KOPT-K1 (cell line): ENCODE results near the gene AGFG1.
"Not testable (repeated sequence)": the region's sequence is repeated elsewhere in the genome, so short reads cannot be mapped to it uniquely, and the experiment has no call there.

Source experiments
- H3K27ac ChIP-seq: fragments of 200-600 bp; sonication (generic); 2 replicates; pipeline ENCODE4 v1.5.1; 2016; ENCODE audit warnings: antibody characterized with exemption, mild to moderate bottlenecking, low read depth, low read length; ENCODE audit not compliant: poor library complexity, severe bottlenecking
- H3K36me3 ChIP-seq: fragments of 200-600 bp; sonication (generic); 2 replicates; pipeline ENCODE4 v1.5.1; 2017; ENCODE audit warnings: antibody characterized with exemption, mild to moderate bottlenecking, low read length, moderate library complexity; ENCODE audit not compliant: insufficient read depth
- H3K9me3 ChIP-seq: fragments of 200-600 bp; sonication (generic); 2 replicates; pipeline ENCODE4 v1.5.1; 2017; ENCODE audit warnings: antibody characterized with exemption, low read length, mild to moderate bottlenecking; ENCODE audit not compliant: insufficient read depth, poor library complexity, severe bottlenecking

Gene AGFG1

DNA sequence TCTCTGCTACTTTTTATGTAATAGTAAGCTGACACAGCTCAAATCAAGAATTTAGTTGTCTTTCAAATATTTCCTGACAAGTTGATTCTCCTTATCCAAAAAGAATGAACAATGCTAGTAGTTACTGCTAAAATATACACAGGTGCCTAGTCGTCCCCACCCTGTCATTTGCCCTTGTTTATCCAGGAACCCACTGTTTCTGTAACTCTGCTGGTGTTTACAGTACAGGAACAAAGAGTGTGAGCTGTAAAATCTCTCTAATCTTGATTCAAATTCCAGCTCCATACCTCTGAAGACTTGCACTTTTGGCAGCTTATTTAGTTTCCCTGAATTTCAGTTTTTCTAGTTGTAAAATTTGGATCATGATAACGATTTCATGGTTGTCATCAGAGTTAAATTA, 105.6 kb downstream of the AGFG1 start:
- H3K27ac ChIP-seq = no peak overlapping the region
- no peaks in the 10 kb centered on the region for H3K36me3 ChIP-seq
- peaks cover 12% of the 10 kb centered on the region for H3K9me3 ChIP-seq

DNA sequence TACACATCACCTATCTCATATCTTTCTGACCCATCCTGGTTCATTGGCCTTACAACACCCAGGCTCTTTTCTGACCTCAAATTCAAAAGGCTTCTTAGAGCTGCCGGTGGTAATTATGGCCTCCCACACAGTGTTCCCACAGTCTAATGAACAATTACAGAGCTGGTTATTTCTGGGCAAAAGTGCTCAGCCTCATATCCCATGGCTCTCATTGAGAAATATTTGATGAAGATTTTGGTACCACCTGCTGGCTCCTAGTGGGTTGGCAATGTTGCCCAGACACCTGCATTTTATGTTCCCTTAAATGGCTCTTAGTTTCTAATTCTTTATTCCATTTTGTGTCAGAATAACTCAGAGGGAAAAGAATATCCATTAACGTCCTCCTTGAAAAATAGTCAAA, 106.7 kb downstream of the AGFG1 start:
- peaks cover 19% of the 10 kb centered on the region for H3K9me3 ChIP-seq
- H3K36me3 ChIP-seq = no peaks in the 10 kb centered on the region
- H3K27ac ChIP-seq = no peak overlapping the region

DNA sequence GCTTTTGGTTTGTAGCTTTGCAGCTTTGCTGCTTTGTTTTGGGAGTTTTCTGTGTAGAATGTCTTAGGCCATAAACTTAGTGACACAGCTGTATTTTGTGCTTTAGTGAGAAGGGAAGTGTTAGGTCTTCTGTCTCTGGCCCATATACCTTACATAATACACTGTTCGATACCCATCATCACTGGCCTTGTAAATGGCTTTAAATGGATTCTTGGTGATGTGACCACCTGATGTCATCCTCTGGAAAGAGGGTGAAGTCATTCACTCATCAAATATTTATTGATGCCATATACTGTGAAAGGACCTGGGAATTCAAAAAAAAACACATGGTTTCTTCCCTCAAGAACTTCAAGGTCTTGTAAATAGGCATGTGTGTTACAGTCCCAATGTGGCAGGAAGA, 107.8 kb downstream of the AGFG1 start:
- no peaks in the 10 kb centered on the region for H3K36me3 ChIP-seq
- peaks cover 19% of the 10 kb centered on the region for H3K9me3 ChIP-seq
- no peak overlapping the region for H3K27ac ChIP-seq

DNA sequence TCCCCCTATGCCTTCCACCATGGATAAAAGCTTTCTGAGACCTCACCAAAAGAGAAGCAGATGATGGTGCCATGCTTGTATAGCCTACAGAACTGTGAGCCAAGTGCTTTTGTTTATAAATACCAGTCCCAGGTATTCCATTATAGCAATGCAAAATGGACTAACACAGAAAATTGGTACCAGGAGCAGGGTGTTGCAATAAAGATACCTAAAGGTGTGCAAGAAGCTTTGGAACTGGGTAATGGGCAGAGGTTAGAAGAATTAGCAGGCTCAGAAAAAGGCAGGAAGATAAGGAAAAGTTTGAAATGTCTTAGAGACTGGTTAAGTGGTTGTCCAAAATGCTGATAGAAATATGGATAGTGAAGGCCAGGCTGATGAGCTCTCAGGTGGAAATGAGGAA, 110.4 kb downstream of the AGFG1 start:
- no peak overlapping the region for H3K27ac ChIP-seq
- peaks cover 26% of the 10 kb centered on the region for H3K9me3 ChIP-seq
- no peaks in the 10 kb centered on the region for H3K36me3 ChIP-seq

DNA sequence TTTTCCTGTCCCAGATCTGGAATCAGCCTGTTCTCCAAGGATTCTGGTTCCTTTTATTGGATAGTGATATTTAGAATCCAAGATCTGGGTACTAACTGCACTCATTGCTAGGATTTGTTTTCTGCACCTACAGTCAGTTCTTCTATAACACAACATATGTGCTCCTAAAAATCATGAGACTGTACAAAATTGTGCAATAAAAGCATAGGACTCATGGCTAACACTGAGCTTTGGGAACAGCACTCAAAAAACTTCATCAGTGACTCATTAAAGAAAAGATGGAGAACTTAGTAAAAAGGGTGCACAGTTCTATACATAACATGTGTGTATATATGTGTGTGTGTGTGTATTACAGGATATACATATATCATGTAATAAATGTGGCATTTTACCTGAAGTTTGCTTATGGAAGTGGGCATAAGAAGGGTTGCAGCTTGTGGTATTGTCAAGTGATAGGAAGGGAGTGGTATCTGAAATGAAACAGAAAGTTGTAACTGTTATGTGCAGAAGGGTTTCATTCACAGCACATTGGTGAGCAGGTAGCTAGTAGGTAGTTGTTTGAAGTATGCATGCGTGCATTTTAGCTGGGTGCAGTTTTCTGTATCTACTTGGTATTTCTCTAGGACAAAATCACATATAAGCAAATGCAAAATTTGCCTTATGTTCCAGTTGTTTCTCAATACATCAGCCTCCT, 120.9 kb downstream of the AGFG1 start:
- no peak overlapping the region for H3K27ac ChIP-seq

DNA sequence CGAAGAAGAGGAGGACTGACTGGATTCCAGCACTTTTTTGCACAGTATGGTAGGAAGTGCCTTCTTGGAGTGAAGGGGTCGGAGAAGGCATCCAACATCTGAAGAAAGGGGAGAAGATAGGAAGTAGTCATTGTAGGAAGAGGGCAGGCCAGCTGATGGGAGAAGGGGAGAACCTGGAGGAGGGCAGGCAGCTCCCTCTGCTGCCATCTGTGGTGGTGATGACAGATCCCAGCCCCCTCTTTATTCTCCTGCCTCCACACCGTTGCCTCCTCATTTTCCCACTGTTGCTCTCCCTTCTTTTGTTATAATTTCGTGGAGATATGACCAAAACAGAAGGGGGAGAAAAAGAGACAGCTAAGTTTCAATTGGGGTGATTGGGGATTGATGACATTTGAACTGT, 123.8 kb downstream of the AGFG1 start:
- H3K9me3 ChIP-seq = no peaks in the 10 kb centered on the region
- no peaks in the 10 kb centered on the region for H3K36me3 ChIP-seq
- H3K27ac ChIP-seq = no peak overlapping the region

More for the DNA sequence above, 120.9 kb downstream of the AGFG1 start:
- Histone ChIP-seq H3K36me3 (no peaks in the 10 kb centered on the region), H3K9me3 (peaks cover 3% of the 10 kb centered on the region)

DNA sequence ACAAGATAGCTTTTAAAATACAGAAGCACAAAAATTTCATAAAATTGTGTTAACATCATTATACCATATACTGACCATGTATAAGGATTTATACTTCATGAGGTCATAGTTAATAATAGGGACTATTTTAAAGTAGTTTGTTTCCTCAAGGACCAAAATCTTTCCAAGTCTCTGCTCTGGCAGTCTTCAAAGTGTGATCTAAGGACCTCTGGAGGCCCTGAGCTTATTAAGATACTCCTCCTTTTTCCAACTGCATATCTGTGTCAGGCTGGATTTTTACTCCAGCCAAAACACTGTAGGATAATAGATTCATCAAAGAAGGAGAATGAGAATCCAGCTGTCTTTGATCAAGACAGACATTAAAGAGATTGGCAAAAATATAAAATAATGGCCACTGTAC, 125.1 kb downstream of the AGFG1 start:
- H3K27ac ChIP-seq = no peak overlapping the region
- H3K9me3 ChIP-seq = no peaks in the 10 kb centered on the region
- H3K36me3 ChIP-seq = no peaks in the 10 kb centered on the region

DNA sequence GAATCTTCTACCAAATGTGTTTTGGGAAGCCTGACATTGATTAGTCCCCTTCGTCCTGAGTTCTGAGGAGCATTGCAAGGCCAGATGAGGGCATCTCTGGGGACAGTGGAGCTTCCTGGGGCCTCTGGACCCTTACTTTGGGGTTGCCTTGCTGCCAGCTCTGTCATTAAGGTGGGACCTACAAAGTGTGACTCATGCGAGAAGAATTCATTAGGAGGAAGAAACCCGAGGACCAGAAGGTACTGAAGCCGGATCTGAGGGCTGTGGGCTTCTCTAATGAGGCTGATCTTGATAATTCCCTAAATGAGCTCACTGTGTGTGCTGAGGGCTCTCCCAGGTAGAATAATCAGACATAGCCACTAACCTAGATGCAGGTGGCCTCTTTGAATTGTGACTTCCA, 126.0 kb downstream of the AGFG1 start:
- Histone ChIP-seq H3K9me3 (no peaks in the 10 kb centered on the region), H3K27ac (no peak overlapping the region), H3K36me3 (no peaks in the 10 kb centered on the region)

DNA sequence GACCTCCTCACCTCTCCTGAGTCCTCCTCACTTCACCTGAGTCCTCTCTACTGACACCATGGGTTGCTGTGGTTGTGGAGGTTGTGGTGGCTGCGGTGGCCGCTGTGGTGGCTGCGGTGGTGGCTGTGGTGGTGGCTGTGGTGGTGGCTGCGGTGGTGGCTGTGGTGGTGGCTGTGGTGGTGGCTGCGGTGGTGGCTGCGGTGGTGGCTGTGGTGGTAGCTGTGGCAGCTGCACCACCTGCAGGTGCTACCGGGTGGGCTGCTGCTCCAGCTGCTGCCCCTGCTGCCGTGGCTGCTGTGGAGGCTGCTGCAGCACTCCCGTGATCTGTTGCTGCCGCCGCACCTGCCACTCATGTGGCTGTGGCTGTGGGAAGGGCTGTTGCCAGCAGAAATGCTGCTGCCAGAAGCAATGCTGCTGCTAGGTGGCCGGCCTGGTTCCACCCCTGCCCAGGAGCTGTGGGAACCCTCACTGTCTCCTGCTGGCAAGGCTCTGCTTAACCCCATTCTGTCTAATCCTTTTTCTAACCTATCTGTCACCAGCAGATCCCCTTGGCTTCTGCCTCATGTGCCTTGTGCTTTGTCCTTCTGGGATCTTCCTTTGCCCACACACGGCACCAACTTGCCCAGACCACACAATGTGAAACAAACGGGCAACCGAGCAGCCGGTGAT, 127.0 kb downstream of the AGFG1 start, which contains the start of gene SCYGR2:
Gene SCYGR2 (plus strand): TSS at position 59 of the 669 bp plus-strand sequence. CDS start 0 bp downstream, at position 59.
- not testable (repeated sequence) for H3K9me3 ChIP-seq, H3K36me3 ChIP-seq, H3K27ac ChIP-seq

DNA sequence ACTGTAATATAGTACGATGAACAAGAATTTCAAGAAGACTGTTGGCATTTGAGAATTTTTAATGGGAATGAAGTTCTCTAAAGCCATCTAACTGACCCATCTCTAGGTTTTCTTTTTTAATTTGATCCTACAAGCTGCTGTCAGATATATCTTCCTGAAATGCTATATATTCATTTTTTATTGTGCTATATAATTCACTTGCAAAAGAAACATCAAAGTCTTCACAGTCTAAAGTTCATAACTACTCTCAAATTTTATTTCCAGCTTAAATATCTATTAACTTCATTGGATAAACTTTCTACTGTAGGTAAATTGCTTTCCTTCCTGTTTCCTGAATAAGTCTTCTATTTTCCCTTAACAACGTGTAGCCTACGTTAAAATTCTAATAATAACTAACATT, 130.4 kb downstream of the AGFG1 start:
- no peak overlapping the region for H3K27ac ChIP-seq
- no peaks in the 10 kb centered on the region for H3K36me3 ChIP-seq
- H3K9me3 ChIP-seq = no peaks in the 10 kb centered on the region

DNA sequence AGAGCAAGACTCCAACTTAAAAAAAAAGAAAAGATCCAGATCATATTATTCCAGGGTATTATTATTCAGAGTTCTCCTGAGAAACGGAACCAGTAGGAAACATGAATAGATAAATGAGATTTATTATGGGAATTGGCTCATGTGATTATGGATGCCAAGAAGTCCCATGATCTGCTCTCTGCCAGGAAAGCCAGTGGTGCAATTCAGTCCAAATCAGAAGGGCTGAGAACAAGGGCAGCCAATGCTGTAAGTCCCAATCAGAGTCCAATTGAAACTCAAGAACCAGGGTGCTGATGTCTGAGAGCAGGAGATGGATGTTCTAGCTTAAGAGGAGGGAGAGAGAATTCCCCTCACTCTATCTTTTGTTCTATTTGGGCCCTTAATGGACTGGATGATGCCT, 134.5 kb downstream of the AGFG1 start:
- H3K27ac ChIP-seq = no peak overlapping the region
- no peaks in the 10 kb centered on the region for H3K36me3 ChIP-seq
- H3K9me3 ChIP-seq = peaks cover 5% of the 10 kb centered on the region

DNA sequence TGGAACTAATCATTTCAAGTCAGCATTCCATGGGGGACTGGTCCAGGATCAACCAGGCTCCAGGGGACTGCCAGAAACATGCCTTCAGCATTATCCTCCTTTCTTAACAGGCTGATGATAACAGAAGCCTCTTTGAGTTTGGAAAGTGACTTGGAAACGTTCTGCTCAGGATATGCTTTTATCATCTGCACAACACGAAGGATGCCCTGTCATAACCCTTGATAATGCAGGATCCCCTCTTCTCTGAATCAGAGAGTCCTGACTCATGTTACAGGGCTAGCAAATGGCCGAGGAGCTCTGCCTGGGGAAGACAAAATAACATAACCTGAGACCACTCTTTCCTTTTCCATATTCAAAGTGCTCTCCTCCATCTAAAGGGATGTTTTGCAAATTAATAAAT, 136.0 kb downstream of the AGFG1 start:
- Histone ChIP-seq H3K27ac (no peak overlapping the region), H3K9me3 (peaks cover 5% of the 10 kb centered on the region), H3K36me3 (no peaks in the 10 kb centered on the region)

DNA sequence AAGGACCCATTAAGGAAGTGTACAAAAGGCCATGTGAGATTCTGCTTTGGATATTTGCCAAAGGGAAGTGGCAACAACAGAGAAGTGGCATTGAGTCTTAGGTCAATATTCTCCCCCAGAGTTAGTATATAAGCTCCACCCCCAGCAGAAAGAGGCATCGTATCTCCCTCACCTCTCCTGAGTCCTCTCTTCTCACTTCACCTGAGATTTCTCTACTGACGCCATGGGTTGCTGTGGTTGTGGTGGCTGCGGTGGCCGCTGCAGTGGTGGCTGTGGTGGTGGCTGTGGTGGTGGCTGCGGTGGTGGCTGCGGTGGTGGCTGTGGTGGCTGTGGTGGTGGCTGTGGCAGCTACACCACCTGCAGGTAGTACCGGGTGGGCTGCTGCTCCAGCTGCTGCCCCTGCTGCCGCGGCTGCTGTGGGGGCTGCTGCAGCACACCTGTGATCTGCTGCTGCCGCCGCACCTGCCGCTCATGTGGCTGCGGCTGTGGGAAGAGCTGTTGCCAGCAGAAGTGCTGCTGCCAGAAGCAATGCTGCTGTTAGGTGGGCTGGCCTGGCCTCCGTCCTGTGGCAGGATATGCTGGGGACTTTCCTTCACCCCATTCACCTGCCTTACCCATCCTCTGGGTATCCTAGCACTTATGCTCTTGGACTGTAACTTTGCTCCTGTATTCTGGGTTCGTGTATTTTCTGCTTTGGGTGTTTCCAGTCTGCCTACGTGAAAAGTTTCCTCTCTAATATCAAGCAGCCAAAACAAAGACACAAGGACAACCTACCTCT, 136.8 kb downstream of the AGFG1 start:
- H3K27ac ChIP-seq = no peak overlapping the region
- H3K36me3 ChIP-seq = no peaks in the 10 kb centered on the region
- H3K9me3 ChIP-seq = peaks cover 5% of the 10 kb centered on the region

DNA sequence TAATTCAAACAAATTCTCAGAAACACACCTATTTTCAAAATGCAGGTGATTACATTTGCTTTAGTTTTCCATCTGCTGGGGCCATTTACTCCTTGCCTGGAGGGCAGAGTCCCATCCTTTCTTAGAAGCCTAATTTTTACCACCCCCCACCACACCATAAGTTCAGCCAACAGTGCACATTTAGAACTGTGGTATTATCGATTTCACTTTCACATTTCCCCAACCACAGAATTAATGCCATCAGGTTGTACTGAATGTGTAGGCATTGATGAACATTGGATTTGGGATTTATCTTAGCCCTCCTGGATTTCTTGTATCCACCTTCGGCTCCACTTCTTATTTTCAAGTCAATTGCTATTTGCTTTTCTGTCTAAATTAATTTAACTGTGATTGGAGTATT, 138.2 kb downstream of the AGFG1 start:
- Histone ChIP-seq H3K36me3 (no peaks in the 10 kb centered on the region), H3K27ac (no peak overlapping the region)

More for the DNA sequence above, 138.2 kb downstream of the AGFG1 start:
- peaks cover 5% of the 10 kb centered on the region for H3K9me3 ChIP-seq
